Activated CD4-positive, alpha-beta T cell treated with anti-CD3 and anti-CD28 coated beads, Interleukin-2, amount 10 ng/mL, durations not matched to agents 24 days and 14 days (primary cell): Measurements from ENCODE around the gene CPEB3. TPM values are rescaled to one million over a fixed set of nuclear protein-coding genes. Genes with fewer than 3 reads are reported as not detected.

Experiments used
- DNase-seq: peaks from one replicate; pipeline ENCODE4 v3.0.0; 2022
- H3K27ac Mint-ChIP-seq: one replicate; pipeline ENCODE4 v1.8.0; 2022; ENCODE audit warnings: mild to moderate bottlenecking, mixed read lengths
- H3K27me3 Mint-ChIP-seq: one replicate; pipeline ENCODE4 v1.8.0; 2022; ENCODE audit warnings: mixed read lengths
- H3K36me3 Mint-ChIP-seq: one replicate; pipeline ENCODE4 v1.8.0; 2022; ENCODE audit warnings: low read depth, mild to moderate bottlenecking, mixed read lengths
- H3K4me1 Mint-ChIP-seq: one replicate; pipeline ENCODE4 v1.8.0; 2021; ENCODE audit warnings: mixed read lengths
- H3K4me3 Mint-ChIP-seq: one replicate; pipeline ENCODE4 v1.8.0; 2022; ENCODE audit warnings: mild to moderate bottlenecking, moderate library complexity, mixed read lengths
- H3K9me3 Mint-ChIP-seq: one replicate; pipeline ENCODE4 v1.8.0; 2021; ENCODE audit warnings: mixed read lengths
- intact Hi-C: fragments of 100-400 bp; cut with micrococcal nuclease; formaldehyde crosslinking; loops from one replicate; pipeline ENCODE4 v1.15.1; 2023
- total RNA-seq: library from RNA; stranded (reverse); gene quantifications from 2 replicates; pipeline ENCODE4 v1.2.3, GENCODE V29; 2022

Gene CPEB3
- total RNA-seq, 1 donor from 2014 or later: 2.2 TPM

DNA sequence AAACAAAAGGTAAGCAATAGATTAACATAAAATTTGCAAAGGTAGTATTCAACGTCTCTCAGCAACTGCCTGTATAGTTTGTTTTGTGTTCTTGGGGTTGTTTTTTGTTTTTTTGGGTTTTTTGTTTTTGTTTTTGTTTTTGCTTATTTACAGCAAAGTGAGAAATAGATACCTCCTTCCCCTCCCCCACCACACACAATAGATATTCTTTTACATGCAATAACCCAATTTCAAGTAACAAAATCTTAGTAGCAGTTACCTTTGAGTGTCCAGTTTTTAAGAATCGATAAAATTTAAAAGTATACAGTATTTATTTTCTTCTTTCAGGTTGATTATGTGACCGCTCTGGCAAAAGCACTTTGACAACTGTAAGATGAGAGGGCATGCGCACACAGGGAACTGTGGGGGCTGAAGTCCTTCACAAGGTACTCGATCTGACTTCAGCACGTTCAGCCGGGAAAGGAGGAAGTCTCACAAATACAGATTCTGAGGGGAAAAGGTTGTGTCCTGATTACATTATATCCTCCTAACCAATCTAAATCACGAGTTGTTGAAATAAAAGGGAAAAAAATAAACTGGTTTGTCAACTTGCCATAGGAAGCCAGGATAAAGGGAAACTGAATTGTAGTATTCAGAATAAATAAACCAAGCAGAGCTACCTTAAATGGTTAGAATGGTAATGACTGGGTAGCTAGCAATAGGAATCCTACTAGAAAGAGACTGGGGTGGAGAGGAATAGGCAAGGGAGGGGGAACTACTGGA, 47.8 kb downstream of the CPEB3 start:
- Mint-ChIP-seq H3K27me3 (peaks cover 20% of the 10 kb centered on the region), H3K9me3 (no peaks in the 10 kb centered on the region), H3K27ac (no peak overlapping the region), H3K4me1 (peaks cover 23% of the 10 kb centered on the region), H3K4me3 (peak overlapping the region; percentile 51), H3K36me3 (peaks cover 10% of the 10 kb centered on the region)
- intact Hi-C loops: no loop called here
- DNase-seq: peak; percentile 73

GRCh38 chr10:92242380-92242779, 48.5 kb downstream of the CPEB3 start:
- H3K4me1 Mint-ChIP-seq: peaks cover 23% of the 10 kb centered on the region
- no peak for DNase-seq
- no peak overlapping the region for H3K27ac Mint-ChIP-seq
- H3K9me3 Mint-ChIP-seq: no peaks in the 10 kb centered on the region
- peaks cover 21% of the 10 kb centered on the region for H3K27me3 Mint-ChIP-seq
- H3K4me3 Mint-ChIP-seq: peak overlapping the region; percentile 7
- intact Hi-C loops: no loop called here
- peaks cover 13% of the 10 kb centered on the region for H3K36me3 Mint-ChIP-seq

GRCh38 chr10:92241501-92241900, 49.4 kb downstream of the CPEB3 start:
- intact Hi-C loops: loop anchor here (2.0 kb wide), 1 partner anchor 31 kb away; no protein-coding TSS in a partner anchor
- Mint-ChIP-seq H3K36me3 (peaks cover 16% of the 10 kb centered on the region), H3K27ac (no peak overlapping the region), H3K27me3 (peaks cover 21% of the 10 kb centered on the region), H3K9me3 (no peaks in the 10 kb centered on the region), H3K4me3 (peak overlapping the region; percentile 94), H3K4me1 (peaks cover 23% of the 10 kb centered on the region)
- no peak for DNase-seq

GRCh38 chr10:92241158-92241500, 49.7 kb downstream of the CPEB3 start:
- Mint-ChIP-seq H3K27me3 (peaks cover 21% of the 10 kb centered on the region), H3K4me1 (peaks cover 23% of the 10 kb centered on the region), H3K27ac (no peak overlapping the region), H3K36me3 (peaks cover 16% of the 10 kb centered on the region), H3K9me3 (no peaks in the 10 kb centered on the region), H3K4me3 (peak overlapping the region; percentile 94)
- intact Hi-C loops: loop anchor here (2.0 kb wide), 1 partner anchor 30 kb away; no protein-coding TSS in a partner anchor
- no peak for DNase-seq

- H3K9me3 Mint-ChIP-seq: no peaks in the 10 kb centered on the region
- peaks cover 23% of the 10 kb centered on the region for H3K4me1 Mint-ChIP-seq
- H3K27ac Mint-ChIP-seq: peak overlapping the region; percentile 59
- DNase-seq: peak; percentile 84
- peaks cover 16% of the 10 kb centered on the region for H3K36me3 Mint-ChIP-seq
- peak overlapping the region; percentile 94 for H3K4me3 Mint-ChIP-seq
- H3K27me3 Mint-ChIP-seq: peaks cover 21% of the 10 kb centered on the region
- intact Hi-C loops: loop anchor here (1.0 to 2.0 kb wide), 2 partner anchors 30 to 51 kb away; partner anchors contain the start of genes CPEB3 and MARCHF5
Measured at GRCh38 chr10:92240289-92241157, 50.4 kb downstream of the CPEB3 start.

DNA sequence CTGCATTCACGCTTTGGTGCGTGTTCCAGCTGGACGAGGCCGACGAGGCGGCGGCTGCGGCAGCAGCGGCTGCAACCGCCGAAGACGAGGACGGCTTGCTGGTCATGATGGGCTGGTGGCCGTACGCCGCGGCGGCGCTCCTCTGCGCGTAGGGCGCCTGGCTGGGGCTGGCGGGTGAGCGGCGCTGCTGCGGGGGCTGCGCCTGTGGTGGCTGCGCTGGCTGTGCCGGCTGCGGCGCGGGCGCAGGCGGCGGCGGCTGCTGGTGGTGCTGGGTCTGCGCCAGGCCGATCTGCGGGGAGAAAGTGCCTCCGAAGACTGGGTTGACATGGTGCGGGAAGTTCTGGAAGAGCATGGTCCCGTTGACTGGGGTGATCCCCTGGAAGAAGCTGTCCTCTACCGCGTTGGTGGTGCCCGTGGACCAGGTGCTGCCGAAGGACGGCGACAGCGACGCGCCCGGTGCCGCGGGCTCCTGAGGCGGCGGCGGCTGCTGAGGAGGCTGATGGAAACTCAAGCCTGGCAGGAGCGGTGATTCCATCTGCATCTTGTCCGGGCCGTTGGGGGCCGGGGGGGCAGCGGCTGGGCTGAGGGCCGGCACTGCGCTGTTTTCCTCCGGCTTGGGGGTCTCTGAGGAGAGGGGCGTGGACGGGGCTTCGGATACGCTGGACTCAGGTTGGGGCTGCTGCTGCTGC, 51.1 kb downstream of the CPEB3 start:
- intact Hi-C loops: loop anchor here (1.0 to 2.0 kb wide), 2 partner anchors 29 to 52 kb away; partner anchors contain the start of genes CPEB3 and MARCHF5
- Mint-ChIP-seq H3K27me3 (peaks cover 21% of the 10 kb centered on the region), H3K27ac (no peak overlapping the region), H3K36me3 (peaks cover 18% of the 10 kb centered on the region), H3K4me1 (peaks cover 23% of the 10 kb centered on the region), H3K4me3 (peak overlapping the region; percentile 94), H3K9me3 (no peaks in the 10 kb centered on the region)
- peak; percentile 75 for DNase-seq

- Mint-ChIP-seq H3K27ac (peak overlapping the region; percentile 45), H3K27me3 (peaks cover 21% of the 10 kb centered on the region), H3K9me3 (no peaks in the 10 kb centered on the region), H3K4me3 (peak overlapping the region; percentile 78), H3K4me1 (peaks cover 23% of the 10 kb centered on the region), H3K36me3 (peaks cover 18% of the 10 kb centered on the region)
- intact Hi-C loops: no loop called here
- no peak for DNase-seq
Measured at GRCh38 chr10:92239151-92239599, 51.7 kb downstream of the CPEB3 start.

DNA sequence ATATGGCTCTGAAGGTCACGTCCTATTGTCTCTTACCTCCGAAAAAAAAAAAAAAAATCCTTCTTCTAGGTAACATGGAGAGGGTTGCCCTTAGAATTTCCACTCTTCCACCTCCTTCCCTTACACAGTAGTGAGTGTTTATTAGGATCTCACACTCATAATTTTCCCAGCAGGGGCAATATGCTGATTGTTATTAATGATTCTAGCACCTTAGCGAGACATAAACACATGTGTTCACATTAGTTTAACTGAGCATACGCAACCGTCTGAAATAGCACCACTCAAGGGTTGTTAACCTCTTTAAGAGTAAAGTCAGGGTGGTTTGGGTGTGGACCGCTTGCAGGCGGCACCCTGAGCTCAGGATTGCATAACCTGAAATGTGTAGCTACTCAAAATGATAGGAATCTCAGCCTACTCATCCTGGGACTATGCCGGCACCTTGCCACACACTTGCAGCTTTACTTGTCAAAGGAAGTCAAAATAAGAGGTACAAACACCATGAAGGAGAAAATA, 52.2 kb downstream of the CPEB3 start:
- Mint-ChIP-seq H3K27me3 (peaks cover 21% of the 10 kb centered on the region), H3K36me3 (peaks cover 18% of the 10 kb centered on the region), H3K27ac (no peak overlapping the region), H3K4me3 (peak overlapping the region; percentile 78), H3K9me3 (no peaks in the 10 kb centered on the region), H3K4me1 (peaks cover 23% of the 10 kb centered on the region)
- intact Hi-C loops: no loop called here
- no peak for DNase-seq

DNA sequence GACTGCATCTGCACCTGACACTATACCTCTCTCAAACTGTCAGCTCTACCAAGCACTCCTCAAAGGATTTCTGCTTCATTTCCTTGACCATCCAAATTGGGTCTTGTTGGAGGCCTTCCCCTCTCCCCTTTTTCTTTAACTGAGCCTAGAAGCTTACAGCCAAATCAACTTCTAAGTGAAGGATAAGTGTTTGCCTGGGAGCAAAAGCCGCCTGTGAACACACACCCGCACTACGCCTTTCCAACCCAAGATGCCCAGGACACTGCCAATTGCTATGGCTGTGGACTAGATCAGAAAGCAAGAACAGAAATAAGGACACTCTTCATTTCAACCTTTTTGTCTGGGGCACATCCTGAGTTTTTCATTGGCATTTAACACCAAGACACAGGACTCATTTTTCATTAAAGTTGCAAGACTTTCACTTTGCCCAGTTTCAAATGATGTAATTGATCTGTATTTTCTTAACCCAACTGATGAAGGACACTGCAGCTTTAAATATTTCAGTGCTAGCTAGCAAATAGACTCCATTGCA, 52.8 kb downstream of the CPEB3 start:
- H3K4me1 Mint-ChIP-seq: peaks cover 19% of the 10 kb centered on the region
- no peak overlapping the region for H3K27ac Mint-ChIP-seq
- no peaks in the 10 kb centered on the region for H3K9me3 Mint-ChIP-seq
- peaks cover 18% of the 10 kb centered on the region for H3K36me3 Mint-ChIP-seq
- intact Hi-C loops: no loop called here
- peaks cover 18% of the 10 kb centered on the region for H3K27me3 Mint-ChIP-seq
- DNase-seq: no peak
- no peak overlapping the region for H3K4me3 Mint-ChIP-seq

GRCh38 chr10:92231196-92231595, 59.7 kb downstream of the CPEB3 start:
- H3K9me3 Mint-ChIP-seq: no peaks in the 10 kb centered on the region
- H3K4me1 Mint-ChIP-seq: no peaks in the 10 kb centered on the region
- DNase-seq: no peak
- no peaks in the 10 kb centered on the region for H3K27me3 Mint-ChIP-seq
- H3K27ac Mint-ChIP-seq: no peak overlapping the region
- no peak overlapping the region for H3K4me3 Mint-ChIP-seq
- H3K36me3 Mint-ChIP-seq: peaks cover 5% of the 10 kb centered on the region
- intact Hi-C loops: no loop called here

DNA sequence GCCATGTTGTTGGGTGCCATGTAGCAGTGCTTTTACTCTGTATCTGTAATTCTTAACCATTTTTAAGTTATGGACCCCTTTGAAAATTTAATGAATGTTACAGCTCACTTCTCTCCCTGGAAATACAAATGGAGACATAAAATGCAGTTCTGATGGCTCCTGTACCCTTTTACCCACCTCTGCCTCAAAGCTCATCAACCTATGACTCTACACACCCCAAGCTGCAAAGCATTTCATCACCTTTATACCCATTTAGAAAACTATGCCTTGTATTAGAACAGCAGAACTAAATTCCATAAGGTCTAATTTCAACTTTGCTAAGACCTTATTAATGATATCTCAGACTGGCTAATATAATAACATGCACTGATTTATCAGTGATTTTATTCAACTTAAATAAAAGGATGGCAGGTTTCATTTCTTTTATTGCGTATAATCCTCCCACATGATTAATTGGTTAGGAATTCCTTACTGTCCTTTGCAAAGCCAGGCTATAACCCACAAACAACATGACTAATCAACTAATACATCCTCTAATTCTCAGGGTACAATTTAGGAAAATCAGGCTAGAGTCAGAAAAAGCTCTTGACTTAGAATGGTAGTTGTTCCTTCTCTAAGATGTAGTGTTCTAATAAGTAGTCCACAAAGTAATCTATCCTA, 68.1 kb downstream of the CPEB3 start:
- Mint-ChIP-seq H3K9me3 (no peaks in the 10 kb centered on the region), H3K27ac (no peak overlapping the region), H3K27me3 (no peaks in the 10 kb centered on the region), H3K36me3 (peaks cover 7% of the 10 kb centered on the region), H3K4me1 (no peaks in the 10 kb centered on the region), H3K4me3 (no peak overlapping the region)
- DNase-seq: no peak
- intact Hi-C loops: no loop called here

- Mint-ChIP-seq H3K36me3 (peaks cover 3% of the 10 kb centered on the region), H3K4me1 (no peaks in the 10 kb centered on the region), H3K9me3 (no peaks in the 10 kb centered on the region), H3K27ac (no peak overlapping the region), H3K4me3 (no peak overlapping the region), H3K27me3 (no peaks in the 10 kb centered on the region)
- intact Hi-C loops: no loop called here
- no peak for DNase-seq
Measured at GRCh38 chr10:92219559-92219958, 71.3 kb downstream of the CPEB3 start.

- intact Hi-C loops: no loop called here
- Mint-ChIP-seq H3K27ac (no peak overlapping the region), H3K4me1 (peaks cover 3% of the 10 kb centered on the region), H3K27me3 (no peaks in the 10 kb centered on the region), H3K36me3 (peaks cover 5% of the 10 kb centered on the region), H3K4me3 (no peak overlapping the region), H3K9me3 (no peaks in the 10 kb centered on the region)
- DNase-seq: no peak
Measured at GRCh38 chr10:92218569-92218968, 72.3 kb downstream of the CPEB3 start.
